GM18507 (cell line): Measurements from ENCODE around the gene SLC18A2.
"Not testable (repeated sequence)": the region's sequence is repeated elsewhere in the genome, so short reads cannot be mapped to it uniquely, and the experiment has no call there.

ENCODE experiments used
- DNase-seq: peaks from one replicate; pipeline ENCODE4 v3.0.0; 2011; ENCODE audit warnings: low read depth; ENCODE audit not compliant: insufficient read length; ENCODE audit errors: extremely low spot score
- FAIRE-seq: peaks from 2 replicates; lab custom pipeline; 2011; peaks lifted over from hg19 to GRCh38; lab: Jason Lieb, UNC

The SLC18A2 gene

DNA sequence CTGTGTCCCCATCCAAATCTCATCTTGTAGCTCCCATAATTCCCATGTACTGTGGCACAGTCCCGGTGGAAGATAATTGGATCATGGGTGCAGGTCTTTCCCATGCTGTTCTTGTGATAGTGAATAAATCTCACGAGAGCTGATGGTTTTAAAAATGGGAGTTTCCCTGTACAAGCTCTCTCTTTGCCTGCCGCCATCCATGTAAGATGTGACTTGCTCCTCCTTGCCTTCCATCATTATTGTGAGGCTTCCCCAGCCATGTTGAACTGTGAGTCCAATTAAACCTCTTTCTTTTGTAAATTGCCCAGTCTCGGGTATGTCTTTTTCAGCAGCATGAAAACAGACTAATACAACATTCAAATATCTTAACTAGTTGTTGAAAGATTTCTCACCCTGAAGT, 10.8 kb upstream of the SLC18A2 start:
- FAIRE-seq, DNase-seq: not testable (repeated sequence)

GRCh38 chr10:117237401-117237991, 3.4 kb upstream of the SLC18A2 start:
- DNase-seq (no peak), FAIRE-seq (peak; percentile 39)

GRCh38 chr10:117239051-117239450, 1.9 kb upstream of the SLC18A2 start:
- FAIRE-seq (no peak), DNase-seq (no peak)

DNA sequence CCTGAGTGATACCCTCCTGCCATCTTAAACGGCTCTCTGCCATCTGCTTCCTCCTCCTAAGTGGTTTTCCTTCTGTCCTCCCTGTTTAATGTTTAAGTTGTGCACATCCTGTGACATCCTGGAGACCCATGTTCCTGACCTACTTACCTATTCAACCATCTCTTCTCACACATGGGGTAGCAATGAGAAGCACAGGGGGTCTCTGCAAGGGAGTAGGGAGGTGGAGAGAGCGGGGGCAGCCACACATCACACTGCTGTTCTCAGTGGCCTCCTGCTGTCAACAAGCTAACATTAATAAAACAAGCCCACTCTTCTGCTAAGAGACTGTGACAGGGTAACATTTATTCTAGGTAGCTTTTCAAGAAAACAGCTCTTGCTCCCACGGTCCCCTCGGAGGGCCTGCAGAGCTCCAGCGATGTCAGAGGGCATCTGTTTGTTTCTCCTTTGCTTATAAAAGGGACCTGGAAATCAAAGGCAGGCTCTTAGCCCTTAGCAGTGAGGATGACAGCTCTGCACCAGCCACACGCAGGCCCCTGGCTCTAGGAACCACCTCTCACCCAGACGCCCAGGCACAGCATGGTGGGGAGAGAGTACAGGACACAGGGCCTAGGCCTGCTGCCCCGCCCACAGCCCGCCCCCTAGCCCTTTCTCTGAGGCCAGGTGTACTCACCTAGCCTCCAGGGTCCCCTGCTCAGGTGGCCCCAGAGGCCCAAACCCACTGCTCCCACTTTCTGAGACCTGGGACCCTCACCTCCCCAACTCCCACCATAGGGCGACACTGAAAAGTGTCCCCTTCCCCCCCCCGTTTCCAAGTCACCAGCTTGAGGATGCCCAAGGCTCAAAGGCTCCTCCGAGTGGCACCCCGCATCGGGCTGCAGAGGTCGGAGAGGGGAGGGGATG, 943 bp upstream of the SLC18A2 start:
- no peak for FAIRE-seq

DNA sequence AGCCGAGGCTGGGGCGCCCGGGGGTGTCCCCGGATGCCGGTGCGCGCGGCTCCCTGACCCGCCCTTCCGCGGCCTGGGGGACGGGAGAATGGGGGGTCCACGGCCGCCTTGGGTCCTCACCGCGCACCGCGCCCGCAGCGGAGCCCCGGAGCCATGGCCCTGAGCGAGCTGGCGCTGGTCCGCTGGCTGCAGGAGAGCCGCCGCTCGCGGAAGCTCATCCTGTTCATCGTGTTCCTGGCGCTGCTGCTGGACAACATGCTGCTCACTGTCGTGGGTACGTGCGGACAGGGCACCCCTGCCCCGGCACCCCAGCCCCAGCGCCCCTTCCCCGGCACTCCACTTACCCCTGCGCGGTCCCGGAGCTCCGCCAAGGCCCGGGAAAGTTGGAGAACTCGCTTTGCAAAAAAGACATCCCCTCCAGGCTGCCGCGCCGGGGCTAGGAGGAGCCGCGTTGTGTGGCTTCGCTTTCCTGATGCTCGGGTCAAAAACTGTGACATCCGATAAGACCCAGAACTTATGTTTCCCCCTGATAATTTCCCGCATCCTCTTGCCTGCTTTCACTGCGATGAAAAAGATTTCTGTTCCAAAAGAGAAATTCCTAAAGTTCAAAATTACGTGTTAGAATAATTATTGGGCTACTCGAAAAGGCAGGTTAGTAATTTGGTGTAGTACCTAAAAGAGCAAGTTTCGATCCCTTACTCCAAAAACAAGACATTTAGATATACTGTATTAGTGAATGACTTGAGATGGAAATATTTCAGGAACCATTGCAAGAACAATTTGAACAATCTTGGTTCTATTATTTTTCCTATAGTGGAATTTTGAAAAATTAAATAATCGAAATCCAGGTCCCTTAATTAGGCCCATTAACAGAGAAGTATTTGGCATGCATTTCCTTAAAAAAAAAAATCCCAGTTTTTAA, 888 bp downstream of the SLC18A2 start:
- DNase-seq (no peak), FAIRE-seq (no peak)

More for the DNA sequence above, 943 bp upstream of the SLC18A2 start:
- DNase-seq: no peak

- DNase-seq: no peak
- FAIRE-seq: no peak
These were observed 1.5 kb downstream of the SLC18A2 start for GRCh38 chr10:117242463-117242832.

- no peak for FAIRE-seq
These were observed 6.2 kb downstream of the SLC18A2 start for GRCh38 chr10:117246997-117247671.

GRCh38 chr10:117248750-117249465, 8.0 kb downstream of the SLC18A2 start:
- no peak for FAIRE-seq
- no peak for DNase-seq

More at GRCh38 chr10:117246997-117247671, 6.2 kb downstream of the SLC18A2 start:
- no peak for DNase-seq

GRCh38 chr10:117249493-117250093, 8.7 kb downstream of the SLC18A2 start:
- DNase-seq (peak; percentile 11), FAIRE-seq (peak; percentile 58)

DNA sequence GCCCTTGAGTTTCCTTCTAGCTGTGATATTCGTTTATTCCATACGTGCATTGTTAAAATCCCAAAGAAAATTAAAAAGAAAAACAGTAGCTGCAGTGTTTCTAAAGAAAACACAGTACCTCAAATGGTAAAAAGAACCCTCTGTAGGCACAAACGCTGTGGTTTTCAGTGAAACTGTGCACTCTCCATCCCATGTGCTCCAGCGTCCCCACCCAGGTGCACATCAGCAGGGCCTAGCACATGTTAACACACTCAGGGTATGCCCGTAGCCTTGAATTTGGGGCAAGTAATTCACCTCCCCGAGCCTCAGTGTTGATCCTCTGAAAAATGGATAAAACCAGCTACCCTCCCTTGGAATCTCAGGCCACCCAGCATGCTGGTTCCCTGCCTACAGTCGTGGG, 9.5 kb downstream of the SLC18A2 start:
- DNase-seq (no peak), FAIRE-seq (no peak)

- FAIRE-seq: no peak
- no peak for DNase-seq
These were observed 13.0 kb downstream of the SLC18A2 start for GRCh38 chr10:117253908-117254307.

DNA sequence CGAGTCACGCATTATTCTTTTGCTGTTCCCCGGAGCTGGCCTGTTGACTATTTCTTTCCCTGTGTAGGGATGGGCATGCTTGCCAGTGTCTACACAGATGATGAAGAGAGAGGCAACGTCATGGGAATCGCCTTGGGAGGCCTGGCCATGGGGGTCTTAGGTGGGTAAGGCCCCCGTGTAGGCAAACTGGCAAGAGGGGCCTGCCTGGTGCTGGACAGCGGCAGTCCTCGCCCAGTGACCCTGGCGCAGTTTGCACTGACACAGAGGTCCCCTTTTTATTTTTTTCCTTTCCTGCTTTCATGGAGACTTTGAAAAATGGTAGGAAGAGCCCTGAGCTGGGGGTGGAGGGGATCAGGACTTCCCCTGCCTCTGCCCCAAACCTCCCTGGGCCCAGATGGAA, 13.4 kb downstream of the SLC18A2 start:
- DNase-seq (no peak), FAIRE-seq (no peak)

DNA sequence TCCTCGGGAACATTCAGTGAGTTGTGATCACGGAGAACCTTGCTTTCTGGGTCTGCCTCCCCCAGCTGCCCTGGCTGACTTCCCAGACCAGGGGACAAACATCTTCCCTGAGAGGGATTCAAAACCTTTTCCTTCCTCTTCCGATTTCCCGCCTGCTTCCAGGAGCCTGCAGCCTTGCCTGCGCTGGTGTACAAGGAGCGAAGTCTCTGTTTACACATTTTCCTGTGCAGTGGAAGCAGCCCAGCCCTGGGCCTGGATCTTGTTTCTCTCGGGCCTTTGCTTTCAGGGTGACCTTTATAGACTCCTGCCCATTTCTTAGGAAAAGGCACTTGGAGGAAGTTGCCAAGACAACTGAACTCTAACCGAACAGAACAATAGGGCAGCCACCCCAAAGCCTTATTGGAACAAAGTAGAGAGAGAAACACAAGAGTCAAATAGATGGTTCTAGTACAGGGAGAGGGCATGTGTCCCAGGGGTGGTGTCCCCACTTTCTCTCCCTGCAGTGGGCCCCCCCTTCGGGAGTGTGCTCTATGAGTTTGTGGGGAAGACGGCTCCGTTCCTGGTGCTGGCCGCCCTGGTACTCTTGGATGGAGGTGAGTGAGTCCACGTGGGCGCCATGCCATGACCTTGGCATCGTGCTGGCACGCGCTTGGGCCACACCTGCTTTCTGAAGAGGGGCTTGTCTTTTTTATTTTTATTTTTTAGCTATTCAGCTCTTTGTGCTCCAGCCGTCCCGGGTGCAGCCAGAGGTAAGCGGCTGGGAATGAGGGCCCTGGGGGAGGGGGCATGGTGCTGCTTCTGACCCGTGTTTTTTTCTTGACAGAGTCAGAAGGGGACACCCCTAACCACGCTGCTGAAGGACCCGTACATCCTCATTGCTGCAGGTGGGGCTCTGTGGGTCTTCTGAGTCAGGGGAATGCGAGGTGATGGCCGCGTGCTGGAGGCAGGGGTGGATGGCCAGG, 14.1 kb downstream of the SLC18A2 start:
- FAIRE-seq (no peak), DNase-seq (no peak)

DNA sequence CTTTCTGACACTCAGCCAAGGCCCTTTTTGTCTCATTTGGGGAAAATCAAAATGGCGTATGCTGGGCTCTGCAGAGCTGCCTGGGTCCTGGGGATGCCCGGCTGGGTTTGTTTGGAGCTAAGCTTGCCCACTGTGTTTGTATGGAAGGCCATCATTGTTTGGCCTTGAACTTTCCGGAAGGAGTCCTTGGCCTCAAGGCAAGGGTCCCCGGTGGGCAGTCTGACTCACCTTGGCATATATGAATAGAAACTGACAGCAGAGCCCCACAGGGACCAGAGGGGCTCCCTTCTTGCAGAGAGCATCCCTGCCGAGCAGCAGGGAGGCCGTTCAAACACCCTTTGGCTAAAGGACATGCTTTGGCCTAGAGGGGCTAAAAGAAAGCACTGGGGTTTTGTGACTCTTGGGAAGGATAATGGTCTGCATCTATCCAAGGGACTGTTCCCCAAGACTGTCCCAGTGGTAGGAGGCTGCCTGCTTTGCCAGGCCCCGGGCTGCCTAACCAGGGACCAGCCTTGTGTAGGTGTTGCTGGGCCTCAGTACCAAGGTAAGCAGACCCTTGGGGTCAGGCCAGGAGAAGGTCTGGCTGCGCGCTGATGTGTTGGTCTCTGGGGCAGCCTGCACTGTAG, 15.0 kb downstream of the SLC18A2 start:
- FAIRE-seq: no peak
- DNase-seq: no peak

DNA sequence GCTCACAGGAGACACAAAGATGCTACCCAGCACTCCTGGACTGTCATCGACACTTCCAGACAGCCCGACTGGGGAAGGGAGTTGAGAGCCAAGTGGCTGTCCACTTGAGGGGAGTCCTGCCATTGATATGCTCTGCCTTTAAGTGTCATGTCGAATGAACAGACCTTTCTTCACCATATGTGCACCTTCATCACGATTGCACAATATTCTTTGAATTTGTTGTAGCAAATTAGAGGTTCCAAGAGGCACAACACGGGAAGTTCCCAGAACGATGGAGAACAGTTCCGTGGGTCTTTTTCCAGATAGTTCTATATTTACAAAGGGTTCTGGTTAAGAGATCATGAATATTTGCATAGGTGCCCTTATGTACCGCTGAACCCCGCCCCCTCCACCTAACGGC, 16.0 kb downstream of the SLC18A2 start:
- no peak for FAIRE-seq
- no peak for DNase-seq

GRCh38 chr10:117257721-117258120, 16.8 kb downstream of the SLC18A2 start:
- DNase-seq (no peak), FAIRE-seq (no peak)

DNA sequence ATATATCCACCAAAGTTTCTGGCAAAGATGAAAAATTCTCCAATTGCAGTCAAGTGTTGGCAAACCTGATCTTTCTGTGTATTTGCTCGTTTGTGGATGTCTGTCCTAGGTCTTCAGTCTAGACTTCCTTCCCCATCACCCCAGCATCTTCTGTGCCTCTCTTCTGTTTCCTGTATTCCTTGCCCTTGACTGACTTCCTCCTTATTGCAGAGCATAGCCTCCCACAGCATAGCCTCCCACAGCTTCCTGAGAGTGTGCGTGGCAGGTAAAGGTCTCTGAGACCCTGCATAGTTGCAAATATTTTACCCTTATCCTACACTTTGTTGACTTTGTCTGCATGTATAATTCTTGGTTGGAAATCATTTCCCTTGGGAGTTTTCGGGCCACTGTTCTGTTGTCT, 18.4 kb downstream of the SLC18A2 start:
- DNase-seq (no peak), FAIRE-seq (no peak)
